Sigmoid colon (tissue), 4 donors: ENCODE data around the gene MAP1B.

Source experiments
- CTCF ChIP-seq, 4 experiments: fragments of 450-650 bp in 3 of 4; fragments of 200-600 bp in 1 of 4; IDR thresholded peaks; one replicate each; pipeline ENCODE4 v1.5.1; 2016 to 2019; ENCODE audit warnings: antibody characterized with exemption in 4 of 4, mild to moderate bottlenecking in 3 of 4, moderate library complexity in 2 of 4
- POLR2A ChIP-seq, 2 donors: fragments of 450-650 bp; IDR thresholded peaks; one replicate each; pipeline ENCODE4 v1.6.1; 2016; ENCODE audit warnings: antibody characterized with exemption in 2 of 2, mild to moderate bottlenecking in 2 of 2, moderate library complexity in 2 of 2
- POLR2AphosphoS5 ChIP-seq, 4 donors: sonication (generic); formaldehyde crosslinking; IDR thresholded peaks; one replicate each; pipeline ENCODE4 v1.6.1; 2017; ENCODE audit warnings: antibody characterized with exemption in 4 of 4

GRCh38 chr5:72251386-72251785, 144.1 kb downstream of the MAP1B start:
- TF ChIP-seq POLR2A (IDR thresholded peaks at IDR 0.05) (no peak), CTCF (IDR thresholded peaks at IDR 0.05) (no peak), POLR2AphosphoS5 (IDR thresholded peaks at IDR 0.05) (no peak)
